Measurements from ENCODE around the gene MLYCD.

MLYCD gene

DNA sequence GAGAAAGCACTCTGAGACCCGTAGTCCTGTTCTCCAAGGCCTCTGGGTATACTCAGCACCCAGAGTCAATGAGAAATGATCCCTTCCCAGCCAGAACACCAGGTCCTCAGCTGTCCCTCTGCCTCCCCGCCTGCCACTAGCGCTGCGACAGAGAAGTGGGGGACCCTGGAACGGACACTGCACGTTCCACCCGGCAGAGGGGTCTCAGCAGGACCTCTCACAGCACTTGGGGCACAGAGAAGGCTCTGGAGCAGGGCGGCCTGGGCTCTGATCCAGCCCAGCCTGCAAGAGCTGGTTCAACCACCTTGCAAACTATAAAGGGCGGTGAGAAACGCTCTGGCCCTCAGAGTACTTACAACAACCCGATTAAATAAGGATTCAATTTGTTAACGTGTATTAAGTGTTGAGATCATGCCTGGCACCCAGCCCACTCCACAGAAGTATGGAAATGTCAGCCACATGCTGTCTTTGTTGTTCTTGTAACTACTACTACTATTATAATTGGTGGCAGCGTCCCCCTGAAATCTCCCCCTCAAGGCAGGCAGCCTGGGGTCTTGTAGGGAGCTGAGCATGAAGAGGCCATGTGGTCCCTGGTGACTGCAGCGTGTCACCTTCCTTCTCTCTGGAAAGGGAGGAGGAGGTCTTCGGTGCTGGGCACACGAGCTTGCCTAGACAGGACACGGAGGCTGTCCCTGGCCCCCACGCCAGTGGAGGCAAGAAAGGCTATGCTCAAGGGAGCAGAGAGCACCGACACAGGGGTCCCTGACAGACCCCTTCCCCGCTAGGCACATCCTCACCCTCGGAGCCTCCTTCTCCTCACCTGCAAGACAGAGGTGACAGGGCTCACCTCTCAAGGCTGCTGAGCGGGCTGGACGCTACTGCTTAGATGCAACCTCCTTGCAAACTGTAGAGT, 56.6 kb downstream of the MLYCD start:
- Mint-ChIP-seq H3K27me3 (peaks cover 43% of the 10 kb centered on the region), H3K36me3 (no peaks in the 10 kb centered on the region), H3K9me3 (peaks cover 2% of the 10 kb centered on the region), H3K4me1 (peaks cover 20% of the 10 kb centered on the region), H3K27ac (no peak overlapping the region), H3K4me3 (no peak overlapping the region)
- no peak for DNase-seq
- CTCF ChIA-PET = interaction anchor here (1.0 to 5.8 kb wide), 4 partner anchors 58 to 109 kb away, joined by 3 to 54 read pairs (median 20); no protein-coding TSS in a partner anchor

DNA sequence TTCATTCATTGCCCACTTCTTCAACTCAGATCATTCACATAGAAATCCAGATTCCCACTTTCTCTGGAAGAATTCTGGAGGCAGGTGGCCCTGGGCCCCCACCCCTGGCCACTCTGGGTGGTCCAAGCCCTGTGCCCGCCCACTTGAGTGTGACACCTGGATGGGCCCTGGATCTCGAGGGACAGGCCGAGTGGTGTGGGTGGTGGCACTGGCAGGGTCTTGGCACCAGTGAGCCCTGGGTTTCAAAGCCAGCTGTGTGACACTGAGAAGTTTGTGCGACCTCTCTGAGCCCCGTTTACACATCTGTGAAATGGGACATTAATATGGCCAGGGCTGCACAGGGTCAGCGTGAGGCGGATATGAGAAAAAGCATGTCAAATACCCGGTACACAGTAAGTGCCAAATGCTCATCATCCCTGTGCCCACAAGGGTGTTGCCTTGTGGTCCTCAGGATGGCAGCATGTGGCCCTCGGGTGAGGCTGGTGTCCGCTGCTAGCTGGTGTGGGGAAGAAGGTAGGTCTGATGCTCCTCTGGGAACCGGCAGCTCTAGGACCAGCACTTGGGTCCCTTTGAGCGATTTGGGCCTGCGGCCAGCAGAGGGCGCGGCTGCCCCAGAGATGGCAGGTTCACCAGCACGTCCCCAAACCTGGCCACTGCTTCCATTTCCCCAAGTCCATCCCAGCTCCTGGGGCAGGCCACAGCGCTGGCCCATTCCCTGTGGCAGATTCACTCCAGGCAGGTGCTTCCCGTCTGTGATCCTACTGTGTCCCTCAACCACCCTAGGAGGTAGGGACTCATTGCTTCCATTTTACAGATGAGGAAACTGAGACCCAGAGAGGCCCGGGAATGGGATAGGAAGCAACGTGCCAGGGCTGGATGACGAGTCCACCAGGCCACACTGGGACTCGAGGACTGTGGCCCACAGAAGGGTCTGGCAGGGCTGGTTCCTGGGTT, 57.7 kb downstream of the MLYCD start:
- DNase-seq = peak; percentile 86
- H3K27ac Mint-ChIP-seq = no peak overlapping the region
- H3K4me1 Mint-ChIP-seq = peaks cover 20% of the 10 kb centered on the region
- CTCF ChIA-PET = interaction anchor here (0.6 to 5.8 kb wide), 24 partner anchors 9 to 549 kb away, joined by 3 to 54 read pairs (median 4); partner anchors contain the start of gene TAF1C
- H3K36me3 Mint-ChIP-seq = no peaks in the 10 kb centered on the region
- peaks cover 43% of the 10 kb centered on the region for H3K27me3 Mint-ChIP-seq
- no peak overlapping the region for H3K4me3 Mint-ChIP-seq
- H3K9me3 Mint-ChIP-seq = no peaks in the 10 kb centered on the region

DNA sequence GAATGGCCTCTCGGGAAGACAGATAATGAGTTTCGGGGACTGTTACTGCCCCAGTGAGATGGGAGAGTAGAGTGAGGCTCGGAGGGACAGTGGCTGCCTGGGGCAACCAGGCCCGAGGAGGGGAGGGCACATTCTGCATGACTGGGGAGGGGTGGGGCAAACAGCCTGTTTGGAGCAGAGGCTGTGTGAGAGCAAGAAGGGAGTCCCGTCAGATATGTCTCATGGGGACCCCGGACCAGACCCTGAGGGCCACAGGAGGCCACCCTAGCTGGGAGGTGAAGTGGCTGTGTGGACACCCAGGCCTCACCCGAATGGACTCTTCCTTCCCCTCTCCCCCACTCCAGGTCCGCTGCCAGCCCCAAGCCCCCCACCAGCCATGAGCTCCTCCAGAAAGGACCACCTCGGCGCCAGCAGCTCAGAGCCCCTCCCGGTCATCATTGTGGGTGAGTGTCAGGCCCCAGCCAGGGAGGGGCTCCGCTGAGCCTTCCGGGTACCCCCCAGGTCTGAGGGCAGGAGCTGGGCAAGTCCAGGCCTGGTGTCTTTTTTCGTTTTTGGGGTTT, 58.5 kb downstream of the MLYCD start:
- CTCF ChIA-PET = interaction anchor here (0.8 to 5.8 kb wide), 22 partner anchors 10 to 548 kb away, joined by 3 to 54 read pairs (median 4); partner anchors contain the start of gene TAF1C
- no peak overlapping the region for H3K4me3 Mint-ChIP-seq

DNA sequence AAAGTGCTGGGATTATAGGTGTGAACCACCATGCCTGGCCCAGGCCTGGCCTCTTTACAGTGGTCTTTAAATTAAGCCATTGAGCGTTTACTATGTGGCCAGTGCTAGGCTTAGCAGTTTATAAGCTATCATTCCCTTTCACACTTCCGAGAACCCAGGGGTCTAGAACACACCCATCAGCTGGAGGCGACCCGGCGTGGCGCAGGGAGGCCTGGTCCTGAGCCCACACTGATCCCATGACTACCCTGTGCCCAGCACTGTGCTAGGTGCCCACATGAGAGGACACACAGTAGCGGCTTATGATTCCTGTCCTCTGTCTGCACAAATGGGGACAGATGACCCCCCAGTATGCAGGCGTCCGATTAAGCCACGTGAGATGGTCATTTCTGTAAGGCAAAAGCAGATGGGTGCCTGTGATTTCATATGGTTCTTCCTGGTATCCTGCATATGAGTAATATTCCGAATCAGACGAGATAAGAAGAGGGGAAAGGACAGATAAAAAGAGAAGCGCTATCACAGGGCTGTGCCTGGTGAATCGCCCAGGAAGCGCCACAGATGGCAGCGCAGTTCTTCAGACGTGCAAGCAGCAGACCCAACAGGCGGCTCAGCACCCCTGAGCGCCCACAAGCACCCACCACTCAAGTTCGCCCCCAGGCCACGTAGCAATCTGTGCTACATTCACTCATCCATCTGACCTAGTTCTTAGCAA, 59.4 kb downstream of the MLYCD start:
- CTCF ChIA-PET = interaction anchor here (0.8 to 5.8 kb wide), 7 partner anchors 11 to 350 kb away, joined by 3 to 54 read pairs (median 8); partner anchors contain the start of gene TAF1C
- H3K9me3 Mint-ChIP-seq = no peaks in the 10 kb centered on the region
- no peaks in the 10 kb centered on the region for H3K36me3 Mint-ChIP-seq
- no peak for DNase-seq
- peaks cover 11% of the 10 kb centered on the region for H3K4me1 Mint-ChIP-seq
- peaks cover 35% of the 10 kb centered on the region for H3K27me3 Mint-ChIP-seq
- no peak overlapping the region for H3K27ac Mint-ChIP-seq
- no peak overlapping the region for H3K4me3 Mint-ChIP-seq

More for the DNA sequence above, 58.5 kb downstream of the MLYCD start:
- no peak overlapping the region for H3K27ac Mint-ChIP-seq
- no peaks in the 10 kb centered on the region for H3K9me3 Mint-ChIP-seq
- peaks cover 43% of the 10 kb centered on the region for H3K27me3 Mint-ChIP-seq
- DNase-seq = no peak
- H3K4me1 Mint-ChIP-seq = peaks cover 19% of the 10 kb centered on the region
- H3K36me3 Mint-ChIP-seq = no peaks in the 10 kb centered on the region

DNA sequence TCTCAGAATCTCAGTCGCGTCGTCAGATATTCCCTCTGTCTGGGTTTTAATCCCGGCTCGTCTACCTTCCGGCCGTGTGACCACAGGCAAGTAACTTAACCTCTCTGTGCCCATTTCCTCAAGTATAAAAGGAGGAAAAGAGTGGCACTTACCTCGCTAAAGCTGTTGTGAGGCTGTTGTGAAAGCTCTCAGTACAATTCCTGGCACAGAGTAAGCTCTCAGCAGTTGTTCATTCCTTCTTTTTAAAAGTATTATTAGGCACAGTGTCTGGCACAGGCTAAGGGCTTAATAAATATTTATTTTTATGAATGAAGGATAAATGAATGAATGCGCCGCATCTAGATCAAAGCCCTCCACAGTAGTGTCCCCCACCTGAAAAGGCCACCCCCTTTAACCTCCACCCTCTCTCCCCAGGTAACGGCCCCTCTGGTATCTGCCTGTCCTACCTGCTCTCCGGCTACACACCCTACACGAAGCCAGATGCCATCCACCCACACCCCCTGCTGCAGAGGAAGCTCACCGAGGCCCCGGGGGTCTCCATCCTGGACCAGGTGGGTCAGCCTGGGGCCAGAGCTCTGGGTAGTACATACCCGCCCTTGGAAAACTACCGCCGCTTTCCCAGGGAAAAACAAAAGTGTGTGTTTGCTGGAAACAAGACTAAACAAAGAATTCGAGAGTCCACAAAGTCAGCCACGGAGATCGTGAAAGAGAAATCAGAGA, 60.1 kb downstream of the MLYCD start:
- Mint-ChIP-seq H3K4me3 (no peak overlapping the region), H3K4me1 (peaks cover 8% of the 10 kb centered on the region), H3K9me3 (no peaks in the 10 kb centered on the region), H3K36me3 (no peaks in the 10 kb centered on the region), H3K27ac (no peak overlapping the region), H3K27me3 (peaks cover 28% of the 10 kb centered on the region)
- DNase-seq = no peak
- CTCF ChIA-PET = interaction anchor here (1.3 kb wide), 1 partner anchor 11 kb away, joined by 4 read pairs; no protein-coding TSS in a partner anchor

DNA sequence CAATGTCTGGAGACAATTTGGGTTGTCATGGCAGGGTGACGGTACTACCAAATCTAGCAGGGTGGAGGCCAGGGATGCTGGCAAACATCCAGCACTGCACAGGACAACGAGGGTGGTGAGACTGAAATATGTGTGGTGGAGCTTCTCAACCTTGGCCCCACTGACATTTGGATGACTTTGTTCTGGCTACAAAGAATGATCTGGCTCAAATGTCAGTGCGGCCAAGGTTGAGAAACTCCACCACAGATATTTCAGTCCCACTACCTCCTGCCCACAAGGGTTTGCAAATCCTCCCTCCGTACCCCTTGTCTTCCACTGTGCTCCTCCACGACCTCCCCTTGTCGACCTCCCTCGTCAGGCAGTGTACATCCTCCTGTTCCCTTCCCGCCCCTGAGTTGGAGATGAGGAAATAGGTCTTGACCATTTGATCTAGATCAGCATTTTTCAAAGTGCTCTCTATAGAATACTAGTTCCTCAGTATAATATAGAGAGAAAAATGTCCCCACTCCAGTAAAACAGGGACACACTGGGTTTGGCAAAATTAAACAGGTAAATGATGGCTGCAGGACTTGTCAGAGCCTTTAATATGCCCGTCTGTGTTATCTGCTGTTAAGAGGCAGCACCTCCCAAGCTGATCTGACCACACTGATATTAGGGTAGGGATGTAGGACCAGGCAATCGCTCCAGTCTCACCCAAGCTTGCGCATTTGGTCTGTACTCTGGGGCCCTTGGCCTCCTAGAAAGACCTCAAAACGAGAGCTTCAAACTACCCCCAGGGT, 60.9 kb downstream of the MLYCD start:
- H3K9me3 Mint-ChIP-seq = no peaks in the 10 kb centered on the region
- CTCF ChIA-PET = interaction anchor here (1.1 to 1.3 kb wide), 2 partner anchors 10 to 68 kb away, joined by 3 to 4 read pairs; no protein-coding TSS in a partner anchor
- no peaks in the 10 kb centered on the region for H3K4me1 Mint-ChIP-seq
- no peak for DNase-seq
- no peaks in the 10 kb centered on the region for H3K36me3 Mint-ChIP-seq
- H3K27ac Mint-ChIP-seq = no peak overlapping the region
- H3K27me3 Mint-ChIP-seq = peaks cover 20% of the 10 kb centered on the region
- H3K4me3 Mint-ChIP-seq = no peak overlapping the region

DNA sequence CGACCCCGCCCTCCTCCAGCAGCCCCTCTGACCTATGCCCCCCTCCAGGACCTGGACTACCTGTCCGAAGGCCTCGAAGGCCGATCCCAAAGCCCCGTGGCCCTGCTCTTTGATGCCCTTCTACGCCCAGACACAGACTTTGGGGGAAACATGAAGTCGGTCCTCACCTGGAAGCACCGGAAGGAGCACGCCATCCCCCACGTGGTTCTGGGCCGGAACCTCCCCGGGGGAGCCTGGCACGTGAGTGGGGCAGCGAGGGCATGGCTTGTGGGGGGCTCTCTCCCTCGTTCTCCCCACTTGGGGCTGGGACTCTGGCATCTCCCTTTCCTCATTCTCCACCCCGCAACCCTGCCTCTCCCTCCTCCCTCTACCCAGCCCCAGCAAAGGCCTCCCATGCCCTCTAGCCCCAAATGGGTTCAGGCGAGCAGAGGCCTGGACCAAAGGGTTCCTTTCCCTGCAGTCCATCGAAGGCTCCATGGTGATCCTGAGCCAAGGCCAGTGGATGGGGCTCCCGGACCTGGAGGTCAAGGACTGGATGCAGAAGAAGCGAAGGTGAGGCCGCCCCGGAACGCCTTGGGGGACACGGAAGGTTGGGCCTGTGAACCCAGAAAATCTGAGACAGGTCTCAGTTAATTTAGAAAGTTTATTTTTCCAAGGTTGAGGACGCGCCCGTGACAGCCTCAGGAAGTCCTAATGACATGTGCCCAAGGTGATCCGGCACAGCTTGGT, 61.8 kb downstream of the MLYCD start:
- Mint-ChIP-seq H3K27ac (no peak overlapping the region), H3K4me1 (no peaks in the 10 kb centered on the region), H3K4me3 (no peak overlapping the region), H3K9me3 (no peaks in the 10 kb centered on the region), H3K27me3 (peaks cover 14% of the 10 kb centered on the region), H3K36me3 (no peaks in the 10 kb centered on the region)
- CTCF ChIA-PET = interaction anchor here (1.1 to 1.4 kb wide), 2 partner anchors 34 to 69 kb away, joined by 3 to 5 read pairs; no protein-coding TSS in a partner anchor
- no peak for DNase-seq

DNA sequence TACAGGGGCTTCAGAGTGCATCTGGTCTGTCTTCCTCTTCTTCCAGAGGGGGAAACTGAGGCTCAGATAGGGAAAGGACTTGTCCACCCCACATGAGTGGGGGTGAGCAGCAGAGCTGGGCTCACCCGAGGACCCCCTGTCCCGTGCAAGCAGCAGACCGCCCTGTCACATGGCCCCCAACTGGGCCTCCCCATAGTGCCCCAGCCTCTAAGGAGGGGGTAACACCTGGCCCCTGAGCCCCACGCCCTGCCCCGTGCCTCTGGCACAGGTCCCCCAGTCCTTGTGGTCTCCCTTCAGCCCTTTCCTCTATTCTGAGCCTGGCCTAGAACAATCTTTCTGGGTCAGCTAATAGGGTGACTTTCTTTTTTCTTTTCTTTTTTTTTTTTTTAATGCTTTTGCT, 62.7 kb downstream of the MLYCD start:
- CTCF ChIA-PET = interaction anchor here (0.8 to 1.4 kb wide), 3 partner anchors 8 to 123 kb away, joined by 3 to 5 read pairs (median 3); partner anchors contain the start of gene OSGIN1

DNA sequence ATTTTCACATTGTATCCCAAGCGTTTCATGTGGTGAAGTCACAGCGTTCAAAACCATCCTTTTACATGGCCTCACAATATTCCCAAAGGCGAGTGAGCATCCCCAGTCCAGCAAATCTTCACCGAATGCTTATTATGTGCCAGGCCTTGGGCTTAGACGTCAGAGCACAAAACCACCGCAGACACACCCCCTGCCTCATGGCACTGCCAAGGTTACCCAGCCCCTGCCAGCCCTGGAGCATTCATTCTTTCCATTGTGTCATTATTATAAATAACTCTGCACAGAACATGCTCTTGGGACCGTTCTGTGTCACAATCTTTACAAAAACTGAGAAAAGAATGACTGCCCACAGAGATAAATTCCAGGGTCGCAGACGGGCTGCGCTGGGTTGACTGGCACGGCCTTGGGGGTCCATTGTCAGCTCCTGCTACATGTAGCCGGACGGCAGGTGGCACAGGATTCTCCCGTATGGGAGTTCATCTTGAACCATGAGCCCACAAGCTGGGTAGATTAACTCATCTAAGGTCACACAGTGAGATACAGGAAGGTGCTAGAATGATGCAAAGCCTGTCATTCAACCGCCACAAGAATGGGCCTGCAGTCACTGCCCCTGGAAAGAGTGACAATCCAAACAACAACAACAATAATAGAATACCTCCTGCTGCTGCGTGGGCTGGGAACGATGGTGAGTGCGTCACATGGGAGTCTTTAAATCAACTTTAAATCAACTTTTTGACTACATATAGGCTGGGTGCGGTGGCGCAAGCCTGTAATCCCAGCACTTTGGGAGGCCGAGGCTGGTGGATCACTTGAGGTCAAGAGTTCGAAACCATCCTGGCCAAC, 64.6 kb downstream of the MLYCD start:
- Mint-ChIP-seq H3K27me3 (peaks cover 22% of the 10 kb centered on the region), H3K27ac (no peak overlapping the region), H3K4me3 (no peak overlapping the region), H3K36me3 (no peaks in the 10 kb centered on the region), H3K9me3 (no peaks in the 10 kb centered on the region), H3K4me1 (peaks cover 2% of the 10 kb centered on the region)
- DNase-seq = no peak
- CTCF ChIA-PET = no interaction called here

More for the DNA sequence above, 62.7 kb downstream of the MLYCD start:
- no peak for DNase-seq
- Mint-ChIP-seq H3K4me1 (no peaks in the 10 kb centered on the region), H3K27ac (no peak overlapping the region), H3K27me3 (peaks cover 14% of the 10 kb centered on the region), H3K9me3 (no peaks in the 10 kb centered on the region), H3K4me3 (no peak overlapping the region), H3K36me3 (no peaks in the 10 kb centered on the region)

DNA sequence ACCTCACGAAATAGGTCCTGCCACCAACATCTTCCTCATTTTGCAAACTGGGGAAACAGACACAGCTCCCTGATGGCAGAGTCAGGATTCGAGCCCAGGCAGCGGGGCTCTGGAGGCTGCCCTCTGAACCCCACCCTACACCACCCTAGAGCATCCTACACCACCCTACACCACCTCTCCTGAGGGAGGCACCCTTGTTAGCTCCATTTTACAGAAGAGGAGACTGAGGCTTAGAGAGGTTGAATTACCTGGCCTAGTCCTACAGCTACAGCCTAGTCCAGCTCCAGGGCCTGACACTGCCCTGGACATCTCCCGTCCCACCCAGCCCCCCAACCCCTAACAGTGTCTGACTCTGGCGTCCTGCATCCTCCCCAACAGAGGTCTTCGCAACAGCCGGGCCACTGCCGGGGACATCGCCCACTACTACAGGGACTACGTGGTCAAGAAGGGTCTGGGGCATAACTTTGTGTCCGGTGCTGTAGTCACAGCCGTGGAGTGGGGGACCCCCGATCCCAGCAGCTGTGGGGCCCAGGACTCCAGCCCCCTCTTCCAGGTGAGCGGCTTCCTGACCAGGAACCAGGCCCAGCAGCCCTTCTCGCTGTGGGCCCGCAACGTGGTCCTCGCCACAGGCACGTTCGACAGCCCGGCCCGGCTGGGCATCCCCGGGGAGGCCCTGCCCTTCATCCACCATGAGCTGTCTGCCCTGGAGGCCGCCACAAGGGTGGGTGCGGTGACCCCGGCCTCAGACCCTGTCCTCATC, 65.9 kb downstream of the MLYCD start:
- no peaks in the 10 kb centered on the region for H3K9me3 Mint-ChIP-seq
- no peak overlapping the region for H3K27ac Mint-ChIP-seq
- CTCF ChIA-PET = interaction anchor here (0.6 to 0.9 kb wide), 3 partner anchors 38 to 347 kb away, joined by 3 read pairs; no protein-coding TSS in a partner anchor
- DNase-seq = no peak
- no peak overlapping the region for H3K4me3 Mint-ChIP-seq
- H3K27me3 Mint-ChIP-seq = peaks cover 34% of the 10 kb centered on the region
- H3K36me3 Mint-ChIP-seq = no peaks in the 10 kb centered on the region
- H3K4me1 Mint-ChIP-seq = peaks cover 2% of the 10 kb centered on the region

Data from activated naive CD4-positive, alpha-beta T cell treated with anti-CD3 and anti-CD28 coated beads, Interleukin-2, amount 10 ng/mL, durations not matched to agents 7 days and 5 days (primary cell).